OCI-M2 (cell line): ENCODE measurements around the gene IBTK.
"Not testable (repeated sequence)": the region's sequence is repeated elsewhere in the genome, so short reads cannot be mapped to it uniquely, and the experiment has no call there.

Experiments used
- DNase-seq: peaks from one replicate; lab custom pipeline; 2025; ENCODE audit not compliant: unreplicated experiment; lab: John Stamatoyannopoulos, UW

The IBTK gene

GRCh38 chr6:82247505-82248272, at the start of gene IBTK:
TSS of gene IBTK (minus strand) at chr6:82247744. CDS start at chr6:82240486, 7,258 bp downstream.
- DNase-seq, result peak; percentile 98

- DNase-seq, result no peak
Measured at GRCh38 chr6:82283771-82284410, 36.3 kb upstream of the IBTK start.

- DNase-seq, result not testable (repeated sequence)
Measured at GRCh38 chr6:82281550-82281949, 34.0 kb upstream of the IBTK start.

- no peak for DNase-seq
Measured at GRCh38 chr6:82277686-82278085, 30.1 kb upstream of the IBTK start.

GRCh38 chr6:82275686-82276085, 28.1 kb upstream of the IBTK start:
- no peak for DNase-seq

- DNase-seq, result no peak
Measured at GRCh38 chr6:82273295-82273694, 25.8 kb upstream of the IBTK start.

GRCh38 chr6:82270881-82271635, 23.5 kb upstream of the IBTK start:
- no peak for DNase-seq

GRCh38 chr6:82268301-82268846, 20.8 kb upstream of the IBTK start:
- no peak for DNase-seq

- no peak for DNase-seq
Measured at GRCh38 chr6:82264824-82265223, 17.3 kb upstream of the IBTK start.

GRCh38 chr6:82264321-82264720, 16.8 kb upstream of the IBTK start:
- DNase-seq, result no peak

- no peak for DNase-seq
Measured at GRCh38 chr6:82263916-82264315, 16.4 kb upstream of the IBTK start.

- no peak for DNase-seq
Measured at GRCh38 chr6:82260997-82261732, 13.6 kb upstream of the IBTK start.

GRCh38 chr6:82259389-82259788, 11.8 kb upstream of the IBTK start:
- no peak for DNase-seq

GRCh38 chr6:82257088-82257774, 9.7 kb upstream of the IBTK start:
- no peak for DNase-seq

- DNase-seq, result not testable (repeated sequence)
Measured at GRCh38 chr6:82254722-82255121, 7.2 kb upstream of the IBTK start.

GRCh38 chr6:82251942-82252341, 4.4 kb upstream of the IBTK start:
- no peak for DNase-seq

GRCh38 chr6:82249381-82250253, 2.1 kb upstream of the IBTK start:
- no peak for DNase-seq

GRCh38 chr6:82248273-82248735, 760 bp upstream of the IBTK start:
- no peak for DNase-seq

GRCh38 chr6:82246802-82247504, 591 bp downstream of the IBTK start:
- no peak for DNase-seq
